ENCODE measurements around the gene GSTT2B. TPM values are rescaled to one million over a fixed set of nuclear protein-coding genes. Genes with fewer than 3 reads are reported as not detected.
"Not testable (repeated sequence)": the region's sequence is repeated elsewhere in the genome, so short reads cannot be mapped to it uniquely, and the experiment has no call there.

The GSTT2B gene
- total RNA-seq, 2 donors from 2014 or later: 3.9 to 16.2 TPM

DNA sequence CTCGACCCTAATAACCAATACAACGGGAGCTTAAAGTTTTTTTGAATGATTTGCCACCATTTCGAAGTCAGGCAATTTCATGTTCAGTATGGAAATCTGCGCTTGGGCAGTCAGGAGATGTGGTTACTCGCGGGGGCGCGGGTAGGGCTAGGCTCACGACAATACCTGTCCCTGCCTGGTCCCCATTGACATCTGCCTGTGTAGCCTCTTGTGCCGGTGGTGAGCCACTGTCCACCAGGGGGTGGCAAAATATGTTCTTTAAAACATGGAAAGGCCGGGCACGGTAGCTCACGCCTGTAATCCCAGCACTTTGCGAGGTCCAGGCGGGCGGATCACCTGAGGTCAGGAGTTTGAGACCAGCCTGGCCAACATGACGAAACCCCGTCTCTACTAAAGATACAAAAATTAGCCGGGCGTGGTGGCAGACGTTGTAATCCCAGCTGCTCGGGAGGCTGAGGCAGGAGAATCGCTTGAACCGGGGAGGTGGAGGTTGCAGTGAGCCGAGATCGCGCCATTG, 13.9 kb upstream of the GSTT2B start:
- not testable (repeated sequence) for H3K4me1 ChIP-seq (replicated peaks); H3K27ac ChIP-seq; H3K4me3 ChIP-seq; H3K27me3 ChIP-seq (replicated peaks; ENCODE audit: insufficient read depth); H3K36me3 ChIP-seq; H3K9me3 ChIP-seq; DNase-seq (ENCODE audit: low spot score)
- WGBS: 21% methylated on average over 8 of the region's 27 CpGs
- intact Hi-C loops (cut with DNase I): loop anchor here (5.0 kb wide), 1 partner anchor 48 kb away; no protein-coding TSS in a partner anchor

DNA sequence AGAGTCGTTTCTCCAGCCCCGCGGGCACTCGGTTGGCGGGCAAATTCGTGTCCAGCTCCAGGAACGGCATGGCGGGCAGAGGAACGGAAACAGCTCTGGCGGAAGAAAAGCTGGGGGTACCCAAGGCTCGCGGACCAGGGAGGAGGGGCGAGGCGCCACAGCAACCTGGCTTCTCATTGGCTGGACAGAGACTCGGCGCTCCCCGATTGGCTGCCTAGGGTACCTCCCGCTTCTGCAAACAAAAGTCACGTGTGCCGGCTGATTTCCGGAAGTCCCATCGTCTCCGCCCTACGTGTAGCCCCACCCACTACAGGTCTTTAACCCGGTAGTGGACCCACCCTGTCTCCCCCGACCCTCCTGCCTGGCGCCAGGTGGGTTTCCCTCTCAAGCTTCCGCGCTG, 13.3 kb upstream of the GSTT2B start, which contains the start of gene DDT:
TSS of gene DDT (minus strand) at position 97 of the 400 bp plus-strand sequence. CDS start at position 70, 27 bp downstream.
- H3K4me3 ChIP-seq; DNase-seq (ENCODE audit: low spot score); H3K4me1 ChIP-seq (replicated peaks); H3K9me3 ChIP-seq; H3K27ac ChIP-seq; H3K36me3 ChIP-seq; H3K27me3 ChIP-seq (replicated peaks; ENCODE audit: insufficient read depth): not testable (repeated sequence)
- intact Hi-C loops (cut with DNase I): loop anchor here (5.0 kb wide), 1 partner anchor 47 kb away; no protein-coding TSS in a partner anchor
- WGBS: no CpG with 5 or more reads among the region's 29 CpGs

DNA sequence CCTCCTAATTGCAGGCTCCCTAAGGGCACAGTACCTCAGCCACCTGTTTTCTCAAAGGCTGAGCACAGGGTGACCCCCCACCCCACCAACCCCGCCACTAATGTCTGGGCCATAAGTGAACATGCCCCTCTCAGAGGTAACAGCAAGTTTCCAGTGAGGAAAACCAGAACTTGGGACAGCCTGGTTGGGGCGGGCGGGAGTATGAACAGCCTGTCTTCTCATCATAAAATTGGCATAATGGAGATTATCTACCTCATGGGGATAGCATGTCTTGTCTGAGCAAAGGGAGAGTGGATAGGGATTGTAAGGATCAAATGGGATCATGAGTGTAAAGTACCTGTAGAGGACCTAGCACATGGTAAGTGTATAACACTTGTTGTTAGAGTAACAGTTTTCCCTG, 10.9 kb upstream of the GSTT2B start:
- WGBS: 92% methylated on average over 3 of the region's 3 CpGs

DNA sequence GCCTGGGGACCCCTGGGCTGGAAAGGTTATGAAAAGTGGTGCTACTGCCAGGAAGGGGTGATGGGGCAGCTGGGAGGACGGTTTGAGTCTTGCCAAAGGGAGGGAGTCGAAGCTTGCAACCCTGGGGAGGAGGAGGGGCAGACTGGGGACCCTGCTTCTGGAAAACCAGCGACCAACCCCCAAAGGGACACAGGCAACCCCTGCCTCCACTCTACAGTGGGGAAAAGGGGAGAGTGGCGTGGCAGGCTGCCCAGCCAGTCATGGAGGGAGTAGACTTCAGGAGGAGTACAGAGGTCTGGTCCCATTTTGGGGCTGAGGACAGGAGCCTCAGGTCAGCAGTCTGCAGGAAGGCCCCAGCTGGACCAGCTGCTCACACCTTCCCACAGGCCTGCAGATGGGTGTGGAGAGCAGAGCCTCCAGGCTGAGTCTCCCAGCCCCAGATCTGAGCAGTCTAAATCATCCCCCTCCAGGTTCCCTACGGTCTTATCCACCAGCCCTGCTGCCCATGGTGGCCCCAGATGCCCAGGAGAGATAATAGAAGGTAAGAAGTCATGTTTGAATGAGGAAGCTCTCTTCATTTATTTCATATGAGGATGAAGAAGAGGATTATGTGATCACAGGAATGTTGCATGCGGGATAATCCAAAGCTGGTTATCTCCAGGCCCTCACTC, 10.0 kb upstream of the GSTT2B start:
- no peak for DNase-seq (ENCODE audit: low spot score)
- 62% methylated on average over 6 of the region's 6 CpGs for WGBS

More for the DNA sequence above, 10.9 kb upstream of the GSTT2B start:
- not testable (repeated sequence) for DNase-seq (ENCODE audit: low spot score); H3K27ac ChIP-seq; H3K4me1 ChIP-seq (replicated peaks); H3K36me3 ChIP-seq; H3K4me3 ChIP-seq; H3K27me3 ChIP-seq (replicated peaks; ENCODE audit: insufficient read depth); H3K9me3 ChIP-seq
- intact Hi-C loops (cut with DNase I): loop anchor here (5.0 kb wide), 1 partner anchor 45 kb away; no protein-coding TSS in a partner anchor

DNA sequence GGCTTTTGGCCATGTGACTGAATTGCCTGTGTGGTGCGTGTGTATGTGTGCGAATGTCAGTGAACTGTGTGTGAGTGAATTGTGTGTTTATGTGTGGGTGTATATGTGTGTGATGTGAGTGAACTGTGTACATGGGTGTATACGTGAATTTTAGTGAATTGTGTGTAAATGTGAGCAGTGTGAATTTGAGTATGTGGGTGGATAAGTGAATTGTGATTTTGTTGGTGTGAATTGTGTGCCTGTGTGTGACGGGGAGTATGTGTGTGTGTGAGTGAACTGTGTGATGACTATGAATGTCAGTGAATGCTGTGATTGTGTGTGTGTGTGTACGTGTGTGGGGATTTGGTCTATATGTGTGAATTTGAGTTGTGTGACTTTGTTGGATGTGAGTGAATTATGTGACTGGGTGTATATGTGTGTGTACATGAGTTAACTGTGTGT, 9.2 kb upstream of the GSTT2B start:
- 76% methylated on average over 5 of the region's 5 CpGs for WGBS
- intact Hi-C loops (cut with DNase I): loop anchor here (5.0 kb wide), 1 partner anchor 43 kb away; no protein-coding TSS in a partner anchor

More for the DNA sequence above, 10.0 kb upstream of the GSTT2B start:
- TF ChIP-seq POLR2AphosphoS5 (IDR thresholded peaks at IDR 0.05) (no peak), POLR2A (IDR thresholded peaks at IDR 0.05) (no peak)
- TF ChIP-seq, protein P1, sequence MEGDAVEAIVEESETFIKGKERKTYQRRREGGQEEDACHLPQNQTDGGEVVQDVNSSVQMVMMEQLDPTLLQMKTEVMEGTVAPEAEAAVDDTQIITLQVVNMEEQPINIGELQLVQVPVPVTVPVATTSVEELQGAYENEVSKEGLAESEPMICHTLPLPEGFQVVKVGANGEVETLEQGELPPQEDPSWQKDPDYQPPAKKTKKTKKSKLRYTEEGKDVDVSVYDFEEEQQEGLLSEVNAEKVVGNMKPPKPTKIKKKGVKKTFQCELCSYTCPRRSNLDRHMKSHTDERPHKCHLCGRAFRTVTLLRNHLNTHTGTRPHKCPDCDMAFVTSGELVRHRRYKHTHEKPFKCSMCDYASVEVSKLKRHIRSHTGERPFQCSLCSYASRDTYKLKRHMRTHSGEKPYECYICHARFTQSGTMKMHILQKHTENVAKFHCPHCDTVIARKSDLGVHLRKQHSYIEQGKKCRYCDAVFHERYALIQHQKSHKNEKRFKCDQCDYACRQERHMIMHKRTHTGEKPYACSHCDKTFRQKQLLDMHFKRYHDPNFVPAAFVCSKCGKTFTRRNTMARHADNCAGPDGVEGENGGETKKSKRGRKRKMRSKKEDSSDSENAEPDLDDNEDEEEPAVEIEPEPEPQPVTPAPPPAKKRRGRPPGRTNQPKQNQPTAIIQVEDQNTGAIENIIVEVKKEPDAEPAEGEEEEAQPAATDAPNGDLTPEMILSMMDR (IDR thresholded peaks at IDR 0.05): no peak
- intact Hi-C loops (cut with DNase I): loop anchor here (5.0 kb wide), 1 partner anchor 44 kb away; no protein-coding TSS in a partner anchor
- Histone ChIP-seq H3K27me3 (replicated peaks; ENCODE audit: insufficient read depth) (no peaks in the 10 kb centered on the region), H3K36me3 (no peaks in the 10 kb centered on the region), H3K9me3 (no peaks in the 10 kb centered on the region), H3K4me3 (no peak overlapping the region), H3K27ac (no peak overlapping the region), H3K4me1 (replicated peaks) (no peaks in the 10 kb centered on the region)

DNA sequence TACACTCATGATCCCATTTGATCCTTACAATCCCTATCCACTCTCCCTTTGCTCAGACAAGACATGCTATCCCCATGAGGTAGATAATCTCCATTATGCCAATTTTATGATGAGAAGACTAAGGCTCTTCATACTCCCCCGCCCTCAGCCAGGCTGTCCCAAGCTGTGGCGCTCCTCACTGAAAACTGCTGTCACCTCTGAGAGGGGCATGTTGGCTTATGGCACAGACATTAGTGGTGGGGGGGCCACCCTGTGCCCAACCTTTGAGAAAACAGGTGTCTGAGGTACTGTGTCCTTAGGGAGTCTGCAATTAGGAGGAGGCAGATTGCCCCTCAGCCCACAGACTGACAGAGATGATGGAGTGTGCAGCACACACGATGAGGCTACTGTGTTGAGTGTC, 8.1 kb upstream of the GSTT2B start:
- 93% methylated on average over 3 of the region's 3 CpGs for WGBS
- H3K4me1 ChIP-seq (replicated peaks): no peaks in the 10 kb centered on the region
- H3K36me3 ChIP-seq: no peaks in the 10 kb centered on the region
- H3K9me3 ChIP-seq: no peaks in the 10 kb centered on the region
- no peak for DNase-seq (ENCODE audit: low spot score)
- H3K4me3 ChIP-seq: no peak overlapping the region
- intact Hi-C loops (cut with DNase I): no loop called here
- H3K27me3 ChIP-seq (replicated peaks; ENCODE audit: insufficient read depth): no peaks in the 10 kb centered on the region
- no peak overlapping the region for H3K27ac ChIP-seq
- TF ChIP-seq POLR2A (IDR thresholded peaks at IDR 0.05) (no peak), POLR2AphosphoS5 (IDR thresholded peaks at IDR 0.05) (no peak)
- TF ChIP-seq, protein P1 (IDR thresholded peaks at IDR 0.05): no peak

More for the DNA sequence above, 9.2 kb upstream of the GSTT2B start:
- no peak overlapping the region for H3K27ac ChIP-seq
- DNase-seq (ENCODE audit: low spot score): no peak
- H3K27me3 ChIP-seq (replicated peaks; ENCODE audit: insufficient read depth): no peaks in the 10 kb centered on the region
- TF ChIP-seq, protein P1 (IDR thresholded peaks at IDR 0.05): no peak
- TF ChIP-seq POLR2A (IDR thresholded peaks at IDR 0.05): no peak
- TF ChIP-seq POLR2AphosphoS5 (IDR thresholded peaks at IDR 0.05): no peak
- no peak overlapping the region for H3K4me3 ChIP-seq
- H3K9me3 ChIP-seq: no peaks in the 10 kb centered on the region
- no peaks in the 10 kb centered on the region for H3K36me3 ChIP-seq
- no peaks in the 10 kb centered on the region for H3K4me1 ChIP-seq (replicated peaks)

DNA sequence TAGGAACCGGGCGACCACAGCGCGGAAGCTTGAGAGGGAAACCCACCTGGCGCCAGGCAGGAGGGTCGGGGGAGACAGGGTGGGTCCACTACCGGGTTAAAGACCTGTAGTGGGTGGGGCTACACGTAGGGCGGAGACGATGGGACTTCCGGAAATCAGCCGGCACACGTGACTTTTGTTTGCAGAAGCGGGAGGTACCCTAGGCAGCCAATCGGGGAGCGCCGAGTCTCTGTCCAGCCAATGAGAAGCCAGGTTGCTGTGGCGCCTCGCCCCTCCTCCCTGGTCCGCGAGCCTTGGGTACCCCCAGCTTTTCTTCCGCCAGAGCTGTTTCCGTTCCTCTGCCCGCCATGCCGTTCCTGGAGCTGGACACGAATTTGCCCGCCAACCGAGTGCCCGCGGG, 5.6 kb upstream of the GSTT2B start, which contains the start of gene DDTL:
TSS of gene DDTL (plus strand) at position 321 of the 400 bp plus-strand sequence. CDS start at position 348, 27 bp downstream.
- H3K9me3 ChIP-seq; H3K27ac ChIP-seq; H3K4me1 ChIP-seq (replicated peaks); intact Hi-C loops (cut with DNase I); H3K27me3 ChIP-seq (replicated peaks; ENCODE audit: insufficient read depth); DNase-seq (ENCODE audit: low spot score); H3K4me3 ChIP-seq; H3K36me3 ChIP-seq: not testable (repeated sequence)
- no CpG with 5 or more reads among the region's 30 CpGs for WGBS

DNA sequence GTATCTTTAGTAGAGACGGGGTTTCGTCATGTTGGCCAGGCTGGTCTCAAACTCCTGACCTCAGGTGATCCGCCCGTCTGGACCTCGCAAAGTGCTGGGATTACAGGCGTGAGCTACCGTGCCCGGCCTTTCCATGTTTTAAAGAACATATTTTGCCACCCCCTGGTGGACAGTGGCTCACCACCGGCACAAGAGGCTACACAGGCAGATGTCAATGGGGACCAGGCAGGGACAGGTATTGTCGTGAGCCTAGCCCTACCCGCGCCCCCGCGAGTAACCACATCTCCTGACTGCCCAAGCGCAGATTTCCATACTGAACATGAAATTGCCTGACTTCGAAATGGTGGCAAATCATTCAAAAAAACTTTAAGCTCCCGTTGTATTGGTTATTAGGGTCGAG, 5.1 kb upstream of the GSTT2B start:
- intact Hi-C loops (cut with DNase I); H3K27ac ChIP-seq; DNase-seq (ENCODE audit: low spot score); H3K4me1 ChIP-seq (replicated peaks); H3K27me3 ChIP-seq (replicated peaks; ENCODE audit: insufficient read depth); H3K9me3 ChIP-seq; H3K36me3 ChIP-seq; H3K4me3 ChIP-seq: not testable (repeated sequence)
- no CpG with 5 or more reads among the region's 18 CpGs for whole genome bisulfite sequencing
